PC-3 (cell line): Measurements from ENCODE around the gene RALGDS. TPM values are rescaled to one million over a fixed set of nuclear protein-coding genes. Genes with fewer than 3 reads are reported as not detected.

Source experiments
- ATAC-seq: fragments of 200-7000 bp; cut with Tn5 transposase; 2 replicates; pipeline ENCODE4 v1.9.1; 2020; ENCODE audit warnings: mild to moderate bottlenecking, moderate library complexity
- BruUV-seq: library from RNA; stranded (reverse); fragments of 400-500 nt; replicated peaks from 2 replicates; lab custom pipeline; 2021; lab: Mats Ljungman, UMichigan
- CTCF ChIA-PET: fragments of 300-600 bp; sonication (Branson Sonifier 250); formaldehyde crosslinking; loops from one replicate; lab custom pipeline; 2022; ENCODE audit warnings: antibody characterized with exemption; lab: Charles Lee
- POLR2A ChIA-PET: fragments of 300-600 bp; sonication (Branson Sonifier 250); formaldehyde crosslinking; loops from one replicate; lab custom pipeline; 2022; ENCODE audit warnings: antibody characterized with exemption; ENCODE audit not compliant: unreplicated experiment; lab: Charles Lee
- DNase-seq: peaks from one replicate; pipeline ENCODE4 v3.0.0-alpha.2; 2015
- H2AFZ ChIP-seq: fragments of 300-600 bp; sonication (generic); 2 replicates; pipeline ENCODE4 v1.6.0; 2016; ENCODE audit warnings: antibody characterized with exemption, low read length
- H3F3A ChIP-seq: fragments of 300-600 bp; sonication (generic); one replicate; pipeline ENCODE4 v1.6.0; 2017; ENCODE audit warnings: antibody characterized with exemption, low read length, control low read depth, mild to moderate bottlenecking; ENCODE audit not compliant: unreplicated experiment
- H3K27ac ChIP-seq: fragments of 300-600 bp; sonication (generic); 2 replicates; pipeline ENCODE4 v1.5.1; 2016; ENCODE audit warnings: mild to moderate bottlenecking, low read length
- H3K27me3 ChIP-seq: fragments of 300-600 bp; sonication (generic); 2 replicates; pipeline ENCODE4 v1.6.1; 2016; ENCODE audit warnings: low read length, mixed read lengths
- H3K36me3 ChIP-seq: fragments of 300-600 bp; sonication (generic); 2 replicates; pipeline ENCODE4 v1.6.1; 2016; ENCODE audit warnings: low read depth, mixed run types, low read length, mixed read lengths
- H3K4me1 ChIP-seq: fragments of 300-600 bp; sonication (generic); 2 replicates; pipeline ENCODE4 v1.5.1; 2016; ENCODE audit warnings: low read length; ENCODE audit not compliant: insufficient read depth
- H3K4me2 ChIP-seq: fragments of 300-600 bp; sonication (generic); 2 replicates; pipeline ENCODE4 v1.6.0; 2016; ENCODE audit warnings: low read length
- H3K4me3 ChIP-seq: fragments of 300-600 bp; sonication (generic); 2 replicates; pipeline ENCODE4 v1.5.1; 2016; ENCODE audit warnings: mild to moderate bottlenecking, low read length, mixed read lengths
- H3K79me2 ChIP-seq: fragments of 300-600 bp; sonication (generic); 2 replicates; pipeline ENCODE4 v1.6.1; 2017; ENCODE audit warnings: low read length, mixed read lengths
- H3K9ac ChIP-seq: fragments of 300-600 bp; sonication (generic); 2 replicates; pipeline ENCODE4 v1.6.0; 2016; ENCODE audit warnings: mild to moderate bottlenecking, low read length
- H3K9me2 ChIP-seq: fragments of 300-600 bp; sonication (generic); replicated peaks from 2 replicates; pipeline ENCODE4 v1.6.1; 2016; ENCODE audit warnings: mixed run types, low read length, mixed read lengths
- H3K9me3 ChIP-seq: fragments of 300-600 bp; sonication (generic); 2 replicates; pipeline ENCODE4 v1.6.1; 2016; ENCODE audit warnings: low read length, mixed read lengths
- H4K20me1 ChIP-seq: fragments of 300-600 bp; sonication (generic); 2 replicates; pipeline ENCODE4 v1.6.1; 2016; ENCODE audit warnings: low read length, mixed read lengths
- CTCF ChIP-seq: fragments of 300-600 bp; sonication (generic); conservative IDR thresholded peaks from 2 replicates; pipeline ENCODE4 v1.5.1; 2017; ENCODE audit warnings: antibody characterized with exemption, low read depth, mild to moderate bottlenecking, low read length
- EZH2 ChIP-seq: fragments of 300-600 bp; sonication (generic); IDR thresholded peaks from one replicate; pipeline ENCODE4 v1.6.1; 2017; ENCODE audit warnings: antibody characterized with exemption, mild to moderate bottlenecking, low read length; ENCODE audit not compliant: unreplicated experiment
- EZH2phosphoT487 ChIP-seq: fragments of 300-600 bp; sonication (generic); IDR thresholded peaks from 2 replicates; pipeline ENCODE4 v1.6.1; 2018; ENCODE audit warnings: mild to moderate bottlenecking, antibody characterized with exemption, low read length, borderline replicate concordance
- intact Hi-C: fragments of 100-400 bp; cut with micrococcal nuclease; formaldehyde crosslinking; loops from 2 replicates; pipeline ENCODE4 v1.9.0; 2023
- total RNA-seq: library from RNA; depleted of rRNA; stranded (reverse); fragments of >200 nt; gene quantifications from 2 replicates; pipeline ENCODE4 v1.2.3, GENCODE V29; 2014

The RALGDS gene
- total RNA-seq, 1 experiment from 2014 or later = 32.2 TPM

- no peak for ATAC-seq
- no peaks in the 10 kb centered on the region for H3K9me3 ChIP-seq
- intact Hi-C loops = no loop called here
- H3K4me1 ChIP-seq = no peaks in the 10 kb centered on the region
- DNase-seq = no peak
- no peaks in the 10 kb centered on the region for H3F3A ChIP-seq
- no peak overlapping the region for H2AFZ ChIP-seq
- BruUV-seq = no TSS peak
- H3K79me2 ChIP-seq = no peaks in the 10 kb centered on the region
- no peak overlapping the region for H3K9ac ChIP-seq
- no peak overlapping the region for H3K4me3 ChIP-seq
- ChIA-PET CTCF (no interaction called here), POLR2A (no interaction called here)
- no peaks in the 10 kb centered on the region for H3K36me3 ChIP-seq
- no peak overlapping the region for H3K4me2 ChIP-seq
- no peak overlapping the region for H3K27ac ChIP-seq
- no peaks in the 10 kb centered on the region for H4K20me1 ChIP-seq
- H3K27me3 ChIP-seq = no peaks in the 10 kb centered on the region
- no peaks in the 10 kb centered on the region for H3K9me2 ChIP-seq
- no peak for TF ChIP-seq CTCF
- no peak for TF ChIP-seq EZH2
- TF ChIP-seq EZH2phosphoT487 = no peak
Measured at GRCh38 chr9:133090187-133090586, 30.9 kb downstream of the RALGDS start.

- no peaks in the 10 kb centered on the region for H3K4me1 ChIP-seq
- H4K20me1 ChIP-seq = no peaks in the 10 kb centered on the region
- ChIA-PET POLR2A (no interaction called here), CTCF (no interaction called here)
- H3K9me3 ChIP-seq = no peaks in the 10 kb centered on the region
- intact Hi-C loops = no loop called here
- H3K27ac ChIP-seq = no peak overlapping the region
- no TSS peak for BruUV-seq
- ATAC-seq (no peak), DNase-seq (no peak)
- H3K36me3 ChIP-seq = no peaks in the 10 kb centered on the region
- H3K79me2 ChIP-seq = no peaks in the 10 kb centered on the region
- TF ChIP-seq CTCF = no peak
- H3K4me3 ChIP-seq = no peak overlapping the region
- no peaks in the 10 kb centered on the region for H3F3A ChIP-seq
- no peaks in the 10 kb centered on the region for H3K9me2 ChIP-seq
- H3K4me2 ChIP-seq = no peak overlapping the region
- H2AFZ ChIP-seq = no peak overlapping the region
- H3K27me3 ChIP-seq = no peaks in the 10 kb centered on the region
- H3K9ac ChIP-seq = no peak overlapping the region
Measured at GRCh38 chr9:133089271-133089671, 31.8 kb downstream of the RALGDS start.

- Histone ChIP-seq H3K9me2 (no peaks in the 10 kb centered on the region), H3K4me2 (no peak overlapping the region)
- CTCF ChIA-PET = no interaction called here
Measured at GRCh38 chr9:133088756-133089155, 32.3 kb downstream of the RALGDS start.

More at GRCh38 chr9:133088756-133089155, 32.3 kb downstream of the RALGDS start:
- no peaks in the 10 kb centered on the region for H3K9me3 ChIP-seq
- BruUV-seq = no TSS peak
- DNase-seq = no peak
- no peaks in the 10 kb centered on the region for H3K27me3 ChIP-seq
- H2AFZ ChIP-seq = no peak overlapping the region
- ATAC-seq = no peak
- no peaks in the 10 kb centered on the region for H3K36me3 ChIP-seq
- no peak overlapping the region for H3K4me3 ChIP-seq
- H3K27ac ChIP-seq = no peak overlapping the region
- H3K79me2 ChIP-seq = no peaks in the 10 kb centered on the region
- intact Hi-C loops = no loop called here
- H3K9ac ChIP-seq = no peak overlapping the region
- H3F3A ChIP-seq = no peaks in the 10 kb centered on the region
- no peaks in the 10 kb centered on the region for H4K20me1 ChIP-seq
- POLR2A ChIA-PET = no interaction called here
- TF ChIP-seq CTCF = no peak
- TF ChIP-seq EZH2phosphoT487 = no peak
- TF ChIP-seq EZH2 = no peak
- no peaks in the 10 kb centered on the region for H3K4me1 ChIP-seq
